Measurements from ENCODE around the gene HMGN1.

Gene HMGN1

DNA sequence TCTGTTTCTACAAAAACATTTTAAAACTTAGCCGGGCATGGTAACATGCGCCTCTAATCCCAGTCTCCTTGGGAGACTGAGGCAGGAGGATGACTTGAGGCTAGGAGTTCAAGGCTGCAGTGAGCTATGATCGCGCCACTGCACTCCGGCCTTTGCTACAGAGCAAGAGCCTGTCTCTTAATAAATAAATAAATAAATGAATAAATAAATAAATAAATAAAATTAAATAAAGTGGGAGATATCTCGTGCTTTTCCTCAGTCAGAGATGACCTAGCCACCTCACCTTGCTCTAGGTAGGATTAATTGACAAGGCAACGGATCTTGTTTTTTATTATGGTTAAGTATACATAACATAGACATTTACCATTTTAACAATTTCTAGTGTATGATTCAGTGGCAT lies 21.2 kb downstream of the HMGN1 start:
- no peak for DNase-seq

GRCh38 chr21:39326607-39327307 lies 22.1 kb downstream of the HMGN1 start:
- no peak for DNase-seq

DNA sequence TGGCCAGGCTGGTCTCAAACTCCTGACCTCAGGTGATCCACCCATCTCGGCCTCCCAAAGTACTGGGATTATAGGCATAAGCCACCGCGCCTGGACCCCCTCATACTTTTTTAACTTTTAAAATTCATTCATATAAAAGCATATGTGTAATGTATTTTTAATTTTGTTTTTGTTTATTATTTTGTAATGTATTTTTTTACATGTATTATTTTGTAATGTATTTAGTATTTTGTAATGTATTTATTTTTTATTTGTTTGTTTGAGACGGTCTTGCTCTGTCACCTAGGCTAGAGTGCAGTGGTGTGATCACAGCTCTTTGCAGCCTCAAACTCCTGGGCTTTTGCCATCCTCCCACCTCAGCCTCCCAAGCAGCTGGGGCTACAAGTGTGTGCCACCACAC lies 23.4 kb downstream of the HMGN1 start:
- no peak for DNase-seq

DNA sequence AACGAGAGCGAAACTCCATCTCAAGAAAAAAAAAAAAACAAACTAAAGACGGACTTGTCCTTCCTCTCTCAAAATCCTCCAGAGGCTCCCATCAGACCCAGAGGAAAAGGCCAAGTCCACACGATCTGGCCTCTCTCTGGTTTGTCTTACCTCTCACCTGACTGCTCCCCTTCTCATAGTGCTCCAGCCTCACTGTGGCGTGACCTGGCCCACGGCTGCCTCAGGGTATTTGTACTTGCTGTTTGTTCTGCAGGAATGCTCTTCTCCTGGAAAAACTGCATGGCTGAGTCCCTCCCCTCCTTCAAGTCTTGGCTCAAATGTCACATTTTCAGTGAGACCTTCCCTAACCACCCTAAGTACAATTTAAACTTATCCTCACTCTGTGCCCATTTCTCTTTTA lies 27.5 kb downstream of the HMGN1 start:
- no peak for DNase-seq

DNA sequence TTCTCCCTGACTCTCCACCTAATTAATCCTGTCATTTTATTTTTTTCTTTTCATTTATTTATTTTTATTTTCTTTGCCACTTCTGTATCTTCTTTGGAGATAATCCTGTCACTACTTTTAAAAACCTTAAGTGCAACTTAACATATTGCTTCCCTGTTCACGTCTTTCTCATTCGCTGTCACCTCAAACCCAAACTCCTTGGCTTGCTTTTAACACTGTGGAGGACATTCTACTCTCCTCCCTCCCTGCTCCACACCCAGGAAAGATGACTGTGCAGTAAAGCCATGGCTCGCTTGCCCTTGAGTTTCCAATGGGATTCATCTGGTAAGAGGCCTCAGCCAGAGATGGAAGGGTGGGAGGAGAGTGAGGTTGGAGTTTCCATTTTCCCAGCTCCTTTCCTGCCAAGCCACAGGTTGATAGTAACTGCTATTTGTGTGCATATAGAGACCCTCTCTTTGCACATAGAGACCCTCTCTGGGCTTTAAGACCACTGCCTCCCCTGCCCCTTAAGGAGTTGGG lies 29.0 kb downstream of the HMGN1 start:
- no peak for DNase-seq

GRCh38 chr21:39319251-39319756 lies 29.6 kb downstream of the HMGN1 start:
- DNase-seq, result no peak

GRCh38 chr21:39318091-39318959 lies 30.6 kb downstream of the HMGN1 start:
- no peak for DNase-seq

GRCh38 chr21:39317134-39318090 lies 31.5 kb downstream of the HMGN1 start:
- no peak for DNase-seq

- DNase-seq, result no peak
Measured at GRCh38 chr21:39316729-39317128, 32.2 kb downstream of the HMGN1 start.

- DNase-seq, result no peak
Measured at GRCh38 chr21:39315603-39316445, 33.1 kb downstream of the HMGN1 start.

- peak; percentile 53 for DNase-seq
Measured at GRCh38 chr21:39314143-39315027, 34.5 kb downstream of the HMGN1 start.

- DNase-seq, result peak; percentile 38
Measured at GRCh38 chr21:39313571-39314142, 35.2 kb downstream of the HMGN1 start, which contains the start of gene BRWD1. BRWD1 (minus strand) TSS chr21:39313632; CDS start chr21:39313491, 141 bp downstream.

DNA sequence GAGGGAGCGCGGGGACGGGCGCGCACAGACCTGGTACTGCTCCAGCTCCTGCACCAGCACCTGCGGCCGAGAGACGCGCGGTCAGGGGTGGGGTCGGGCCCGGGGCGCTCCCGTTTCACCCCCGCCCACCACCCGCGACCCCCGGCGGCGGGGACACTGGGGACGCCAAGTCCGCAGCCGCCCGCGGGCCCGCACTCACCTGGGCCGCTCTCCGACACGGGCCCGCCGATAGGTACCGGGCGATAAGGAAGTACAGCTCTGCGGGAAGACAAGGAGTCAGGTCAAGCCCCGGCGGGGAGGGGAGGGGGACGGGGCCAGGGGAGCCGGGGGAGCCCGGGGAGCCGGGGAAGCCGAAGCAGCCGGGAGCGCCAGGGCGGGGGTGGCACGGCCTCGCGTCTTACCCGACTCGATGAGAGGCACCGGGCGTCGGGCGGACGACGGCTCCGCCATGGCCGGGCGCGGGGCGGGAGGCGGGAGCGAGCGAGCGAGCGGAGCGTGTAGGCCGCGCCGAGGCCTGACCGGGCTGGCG lies 35.8 kb downstream of the HMGN1 start:
- DNase-seq, result no peak

- DNase-seq, result peak; percentile 53
Measured at GRCh38 chr21:39312112-39313041, 36.5 kb downstream of the HMGN1 start.

DNA sequence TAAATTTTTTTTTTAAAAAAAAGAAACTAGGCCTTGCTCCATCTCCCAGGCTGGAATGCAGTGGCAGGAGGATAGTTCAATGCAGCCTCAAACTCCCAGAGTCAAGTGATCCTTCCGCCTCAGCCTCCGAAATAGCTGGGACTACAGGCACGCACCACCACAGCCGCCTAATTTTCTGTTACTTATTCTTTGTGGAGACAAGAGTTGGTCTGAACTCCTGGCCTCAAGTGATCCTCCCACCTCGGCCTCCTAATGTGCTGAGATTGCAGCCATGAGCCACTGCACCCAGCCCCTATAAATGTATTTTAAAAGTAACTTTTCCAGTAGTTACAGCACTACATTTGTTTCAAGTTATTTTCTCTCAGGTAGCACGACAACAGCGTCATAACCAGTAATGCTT lies 37.7 kb downstream of the HMGN1 start:
- no peak for DNase-seq

DNA sequence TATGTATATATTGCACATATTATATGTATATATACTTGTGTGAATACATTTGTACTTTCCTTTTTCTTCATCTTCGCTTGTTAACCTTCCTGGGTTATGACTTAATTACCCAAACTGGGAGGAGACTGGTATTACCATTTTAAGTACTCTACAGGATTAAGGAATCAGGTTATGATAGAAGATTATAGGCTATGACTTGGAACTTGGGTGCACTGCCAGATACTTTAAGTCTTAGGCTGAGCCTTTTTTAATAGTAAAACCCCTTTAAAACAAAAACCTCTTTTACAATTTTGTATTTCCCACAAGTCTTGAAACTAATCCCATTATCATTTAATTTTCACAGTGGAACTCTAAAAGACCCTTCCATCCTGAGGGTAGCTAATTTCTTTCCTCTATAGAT lies 41.4 kb downstream of the HMGN1 start:
- no peak for DNase-seq

GRCh38 chr21:39300587-39300986 lies 48.3 kb downstream of the HMGN1 start:
- no peak for DNase-seq

DNA sequence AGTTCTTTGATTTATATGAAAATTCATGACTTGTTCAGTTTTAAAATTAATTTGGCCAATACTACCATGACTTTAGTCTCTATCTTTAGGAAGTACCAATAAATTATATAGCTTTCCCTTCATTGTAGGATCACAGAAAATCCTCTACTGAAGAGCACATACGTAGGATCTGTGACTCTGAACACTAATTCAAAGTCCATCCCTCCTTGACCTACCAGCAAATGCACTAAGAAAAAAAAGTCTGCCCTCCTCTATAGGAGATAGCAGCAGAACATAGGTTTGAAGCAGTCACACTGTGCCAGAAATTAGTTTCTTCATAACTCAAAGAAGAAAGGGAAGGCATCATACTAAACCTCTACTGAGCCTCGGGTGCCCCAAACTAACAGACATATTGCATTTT lies 52.0 kb downstream of the HMGN1 start:
- DNase-seq, result no peak

Data from SHP77 treated with DMSO at 0.1 percent for 48 hours (cell line).